NT2/D1 (cell line): ENCODE measurements around the gene LYRM4.

Source experiments
- DNase-seq: peaks from one replicate; pipeline ENCODE4 v3.0.0-alpha.2; 2011; ENCODE audit warnings: low read depth, low spot score
- H3K27me3 ChIP-seq: 2 replicates; pipeline ENCODE4 v1.6.0; 2011; ENCODE audit warnings: mild to moderate bottlenecking; ENCODE audit not compliant: insufficient read length, insufficient read depth
- H3K36me3 ChIP-seq: 2 replicates; pipeline ENCODE4 v1.6.1; 2011; ENCODE audit warnings: mild to moderate bottlenecking, low read length, mixed read lengths; ENCODE audit not compliant: insufficient read depth, insufficient read length
- H3K4me1 ChIP-seq: 2 replicates; pipeline ENCODE4 v1.5.1; 2011; ENCODE audit not compliant: insufficient read depth, insufficient read length
- H3K4me3 ChIP-seq: 2 replicates; pipeline ENCODE4 v1.5.1; 2011; ENCODE audit warnings: low read depth; ENCODE audit not compliant: insufficient read length
- H3K9ac ChIP-seq: 2 replicates; pipeline ENCODE4 v1.6.0; 2011; ENCODE audit warnings: low read depth; ENCODE audit not compliant: insufficient read length
- H3K9me3 ChIP-seq: 2 replicates; pipeline ENCODE4 v1.5.1; 2011; ENCODE audit warnings: mild to moderate bottlenecking, low read length; ENCODE audit not compliant: insufficient read depth
- SUZ12 ChIP-seq: IDR thresholded peaks from 2 replicates; pipeline ENCODE4 v1.6.1; 2011; ENCODE audit not compliant: insufficient read length, insufficient read depth; ENCODE audit errors: extremely low read depth
- YY1 ChIP-seq: IDR thresholded peaks from 2 replicates; pipeline ENCODE4 v1.6.1; 2011; ENCODE audit not compliant: insufficient read length, insufficient read depth
- ZNF274 ChIP-seq: IDR thresholded peaks from 2 replicates; pipeline ENCODE4 v1.6.1; 2011; ENCODE audit warnings: mild to moderate bottlenecking, low read depth, low read length

Gene LYRM4

DNA sequence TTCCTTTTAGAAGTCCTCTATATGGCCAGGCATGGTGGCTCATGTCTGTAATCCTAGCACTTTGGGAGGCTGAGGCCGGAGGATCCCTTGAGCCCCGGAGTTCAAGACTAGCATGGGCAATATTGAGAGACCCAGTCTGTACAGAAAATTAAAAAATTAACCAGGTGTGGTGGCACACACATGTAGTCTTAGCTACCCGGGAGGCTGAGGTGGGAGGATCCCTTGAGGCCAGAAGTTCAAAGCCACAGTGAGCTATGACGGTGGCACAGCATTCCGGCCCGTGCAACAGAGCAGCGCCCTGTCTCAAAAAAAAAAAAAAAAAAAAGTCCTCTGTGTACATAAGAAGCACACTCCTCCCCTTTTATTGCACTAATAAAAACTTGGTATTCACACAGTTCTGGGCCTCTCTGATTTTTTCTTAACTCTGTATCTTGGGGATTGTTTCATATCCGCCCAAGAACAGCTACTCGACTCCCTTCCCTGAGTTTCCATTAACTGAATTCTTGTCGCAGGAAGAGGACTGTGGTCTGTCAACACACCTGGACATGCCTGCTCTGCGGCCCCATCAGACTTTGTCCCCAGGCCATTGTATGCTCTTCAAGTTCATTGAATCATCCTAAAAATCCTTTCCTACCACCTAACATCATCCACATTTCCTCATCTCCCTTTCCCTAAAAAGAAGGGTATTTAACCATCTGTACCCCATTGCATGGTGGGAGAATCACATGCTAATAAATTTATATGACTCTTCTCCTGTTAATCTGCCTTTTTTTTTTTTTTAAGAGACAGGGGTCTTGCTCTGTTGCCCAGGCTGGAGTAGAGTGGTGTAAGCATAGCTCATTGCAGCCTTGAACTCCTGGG lies 201.5 kb downstream of the LYRM4 start:
- DNase-seq = no peak
- Histone ChIP-seq H3K9ac (no peak overlapping the region), H3K4me1 (no peaks in the 10 kb centered on the region), H3K36me3 (no peaks in the 10 kb centered on the region), H3K27me3 (no peaks in the 10 kb centered on the region), H3K4me3 (no peak overlapping the region), H3K9me3 (no peaks in the 10 kb centered on the region)
- no peak for TF ChIP-seq ZNF274
- TF ChIP-seq YY1 = no peak
- TF ChIP-seq SUZ12 = no peak
